AG08395 (cell line): ENCODE measurements around the gene SELENOF.
"Not testable (repeated sequence)": the region's sequence is repeated elsewhere in the genome, so short reads cannot be mapped to it uniquely, and the experiment has no call there.

Experiments
- DNase-seq: peaks from one replicate; pipeline ENCODE4 v3.0.0; 2012; ENCODE audit warnings: mixed read lengths, low spot score

Gene SELENOF

DNA sequence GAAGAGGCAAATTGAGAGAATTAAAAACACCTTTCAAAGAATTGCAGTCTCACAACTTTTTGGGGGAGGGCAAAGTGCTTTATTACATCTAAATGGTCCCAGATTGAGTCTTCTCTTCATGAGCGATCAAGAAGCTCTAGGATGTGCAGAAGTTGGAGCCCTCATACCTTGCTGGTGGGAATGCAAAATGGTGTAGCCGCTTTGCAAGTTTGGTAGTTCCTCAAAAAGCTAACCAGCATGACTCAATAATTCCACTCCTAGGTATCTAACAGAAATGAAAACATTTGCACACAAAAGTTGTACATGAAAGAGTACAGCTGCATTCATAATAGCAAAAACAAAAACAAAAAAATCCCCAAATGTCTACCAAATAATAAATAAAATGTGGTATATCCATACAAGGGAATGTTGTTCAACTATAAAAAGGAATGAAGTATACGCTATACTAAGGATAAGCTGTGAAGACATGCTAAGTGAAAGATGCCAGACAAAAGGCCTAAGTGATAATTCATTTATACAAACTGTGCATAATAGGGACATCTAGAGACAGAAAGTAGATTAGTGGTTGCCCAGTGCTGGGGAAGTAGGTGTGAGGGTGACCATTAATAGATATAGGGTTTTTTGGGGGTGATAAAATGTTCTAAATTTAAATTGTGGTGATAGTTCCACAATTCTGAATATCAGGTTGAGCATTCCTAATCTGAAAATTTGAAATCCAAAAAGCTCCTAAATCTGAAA, 55.2 kb downstream of the SELENOF start:
- no peak for DNase-seq

DNA sequence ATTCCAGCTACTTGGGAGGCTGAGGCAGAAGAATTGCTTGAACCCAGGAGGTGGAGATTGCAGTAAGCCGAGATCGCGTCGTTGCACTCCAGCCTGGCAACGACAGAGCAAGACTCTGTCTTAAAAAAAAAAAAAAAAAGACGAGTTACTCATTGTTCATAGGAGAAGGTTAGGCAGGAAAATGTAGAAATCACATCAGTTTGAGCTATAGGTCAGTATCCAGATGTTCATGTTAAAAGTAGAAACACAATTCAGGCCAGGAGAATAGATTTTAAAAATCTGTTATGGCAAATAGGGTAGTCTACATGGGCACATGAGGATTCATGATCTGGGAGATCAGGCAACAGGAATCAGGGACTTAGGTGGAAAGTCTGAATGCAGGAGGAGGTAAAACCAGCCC, 57.7 kb downstream of the SELENOF start:
- no peak for DNase-seq

DNA sequence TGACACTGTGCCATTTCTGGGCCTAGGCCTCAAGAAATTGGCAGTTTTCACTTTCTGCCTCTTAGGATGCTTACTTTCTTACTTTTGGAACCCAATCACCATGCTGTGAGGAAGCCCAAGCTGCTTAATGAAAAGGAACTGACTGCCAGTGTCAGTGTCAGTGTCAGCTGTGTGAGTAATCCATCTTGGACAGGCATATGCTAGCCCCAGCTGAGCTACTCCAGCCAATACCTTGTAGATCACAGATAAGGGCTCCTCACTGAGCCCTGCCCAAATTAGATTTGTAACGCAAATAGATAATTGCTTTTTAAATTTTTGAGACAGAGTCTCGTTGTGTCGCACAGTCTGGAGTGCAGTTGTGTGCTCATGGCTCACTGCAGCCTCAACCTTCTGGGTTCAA, 59.6 kb downstream of the SELENOF start:
- no peak for DNase-seq

DNA sequence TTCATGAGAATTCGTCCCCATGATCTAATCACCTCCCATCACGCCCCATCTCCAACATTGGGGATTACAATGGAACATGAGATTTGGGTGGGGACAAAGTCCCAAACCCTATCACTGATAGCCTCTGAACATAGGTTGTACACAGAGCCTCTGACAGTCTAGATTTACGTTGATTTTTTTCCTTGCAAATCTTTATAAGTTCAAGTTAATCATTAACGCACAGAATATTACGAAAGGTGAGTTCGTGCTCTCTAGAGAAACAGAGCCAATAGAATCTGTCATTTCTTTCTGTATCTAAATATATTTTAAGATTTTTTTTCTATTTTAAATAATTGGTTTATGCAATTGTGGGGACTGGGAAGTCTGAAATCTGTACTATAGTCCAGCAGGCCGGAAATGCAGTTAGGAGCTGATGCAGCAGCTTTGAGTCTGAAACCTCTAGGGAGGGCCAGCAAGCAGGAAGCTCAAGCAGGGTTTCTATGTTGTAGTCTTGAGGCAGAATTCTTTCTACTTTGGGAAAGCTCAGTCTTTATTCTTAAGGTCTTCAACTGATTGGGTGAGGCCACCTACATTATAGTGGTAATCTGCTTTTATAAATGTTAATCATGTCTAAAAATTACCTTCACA, 61.0 kb downstream of the SELENOF start:
- no peak for DNase-seq

DNA sequence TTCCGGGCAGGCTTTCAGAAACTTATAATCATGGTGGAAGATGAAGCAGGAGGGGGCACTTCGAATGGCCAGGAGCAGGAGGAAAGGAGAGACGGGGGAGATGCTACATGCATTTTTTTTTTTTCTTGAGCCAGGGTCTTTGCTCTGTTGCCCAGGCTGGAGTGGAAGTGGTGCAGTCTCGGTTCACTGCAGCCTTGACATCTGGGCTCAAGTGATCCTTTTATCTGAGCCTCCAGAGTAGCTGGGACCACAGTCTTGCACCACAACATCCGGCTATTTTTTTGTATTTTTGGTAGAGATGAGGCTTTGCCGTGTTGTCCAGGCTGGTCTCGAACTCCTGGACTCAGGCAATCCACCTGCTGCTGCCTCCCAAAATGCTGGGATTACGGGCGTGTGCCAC, 61.6 kb downstream of the SELENOF start:
- DNase-seq: no peak

DNA sequence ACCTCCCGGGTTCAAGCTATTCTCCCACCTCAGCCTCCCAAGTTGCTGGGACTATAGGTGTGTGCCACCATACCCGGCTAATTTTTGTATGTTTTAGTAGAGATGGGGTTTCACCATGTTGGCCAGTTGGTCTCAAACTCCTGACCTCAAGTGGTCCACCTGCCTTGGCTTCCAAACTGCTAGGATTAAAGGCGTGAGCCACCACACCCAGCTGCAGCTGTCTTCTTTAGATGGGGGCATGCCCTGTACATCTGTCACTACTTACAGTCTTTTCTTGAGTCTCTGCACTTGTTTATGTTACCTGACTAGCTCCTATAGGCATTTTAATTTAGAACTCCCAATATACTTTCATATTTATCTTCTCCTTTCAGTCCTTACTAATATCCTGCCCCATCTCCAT, 64.2 kb downstream of the SELENOF start:
- no peak for DNase-seq

DNA sequence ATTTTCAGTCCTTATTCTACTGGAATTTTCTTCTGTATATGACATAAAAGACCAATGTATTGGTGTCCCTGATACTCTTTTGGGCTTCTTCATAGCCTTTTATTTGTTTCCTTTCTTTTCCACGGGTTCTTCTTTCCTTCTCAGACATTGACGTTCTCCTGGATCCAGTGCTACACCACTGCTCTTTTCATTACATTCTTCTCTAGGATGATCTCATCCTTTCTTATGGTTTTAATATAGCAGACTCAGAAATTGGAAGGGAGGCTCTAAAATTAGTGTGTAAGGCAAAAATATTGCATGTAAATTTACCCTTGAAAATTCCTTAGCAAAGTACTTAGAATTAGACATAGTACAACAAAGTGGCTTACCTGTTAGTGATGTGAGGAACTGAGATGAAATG, 65.3 kb downstream of the SELENOF start:
- DNase-seq: no peak

DNA sequence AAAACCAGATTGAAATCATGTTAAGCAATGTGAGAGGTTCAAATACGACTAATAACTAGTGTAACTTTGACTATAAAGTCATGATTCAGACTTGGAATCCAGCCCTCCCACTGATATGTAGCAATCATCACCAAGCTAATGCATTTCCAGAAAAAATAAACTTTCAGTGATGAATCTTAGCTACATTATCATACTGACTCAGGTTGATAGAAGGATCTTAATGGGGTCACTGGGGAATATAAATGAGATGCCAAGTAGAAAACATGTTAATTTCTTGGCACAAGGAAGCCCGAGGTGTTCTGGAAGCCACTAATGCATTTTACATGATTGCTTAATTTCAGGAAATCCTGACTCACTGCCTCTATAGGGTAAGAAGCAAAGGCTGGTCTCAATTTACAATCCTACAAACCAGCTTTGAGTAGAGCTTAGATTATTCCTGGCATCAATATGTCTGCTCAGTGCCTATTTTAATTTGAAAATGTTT, 67.7 kb downstream of the SELENOF start:
- peak; percentile 61 for DNase-seq

DNA sequence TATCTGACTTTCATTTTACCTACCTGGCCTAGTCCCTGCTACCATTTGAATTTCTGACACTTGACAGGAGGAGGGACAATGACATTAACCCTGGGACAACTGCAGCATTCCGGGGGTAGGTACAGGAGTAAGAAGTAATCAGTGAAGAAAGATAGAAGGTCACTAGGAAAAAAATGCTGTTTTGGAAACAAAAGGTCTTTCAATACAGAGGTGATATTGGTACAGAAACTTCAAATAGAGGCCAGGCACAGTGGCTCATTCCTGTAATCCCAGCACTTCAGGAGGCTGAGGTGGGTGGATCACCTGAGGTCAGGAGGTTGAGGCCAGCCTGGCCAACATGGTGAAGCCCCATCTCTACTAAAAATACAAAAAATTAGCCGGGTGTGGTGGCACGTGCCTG, 68.4 kb downstream of the SELENOF start:
- DNase-seq: no peak

DNA sequence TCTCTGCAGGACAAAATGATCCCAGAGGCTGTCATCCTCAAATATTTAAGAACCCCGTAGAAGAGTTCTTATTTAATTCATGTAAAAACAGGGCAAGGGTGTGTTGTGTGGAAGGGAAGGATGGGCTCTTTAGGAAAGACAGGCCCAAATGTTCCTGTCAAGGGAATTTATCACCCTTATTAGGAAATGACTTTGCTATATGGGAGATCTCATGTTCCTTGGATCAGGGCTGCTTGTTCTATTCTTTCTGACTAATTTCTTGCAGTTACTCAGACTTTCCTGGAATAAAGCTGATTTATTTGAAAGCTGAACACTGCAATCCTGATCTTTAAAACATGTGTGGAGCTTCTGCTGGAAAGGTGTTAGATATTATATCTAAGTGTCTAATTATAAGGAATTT, 72.8 kb downstream of the SELENOF start:
- DNase-seq: no peak

DNA sequence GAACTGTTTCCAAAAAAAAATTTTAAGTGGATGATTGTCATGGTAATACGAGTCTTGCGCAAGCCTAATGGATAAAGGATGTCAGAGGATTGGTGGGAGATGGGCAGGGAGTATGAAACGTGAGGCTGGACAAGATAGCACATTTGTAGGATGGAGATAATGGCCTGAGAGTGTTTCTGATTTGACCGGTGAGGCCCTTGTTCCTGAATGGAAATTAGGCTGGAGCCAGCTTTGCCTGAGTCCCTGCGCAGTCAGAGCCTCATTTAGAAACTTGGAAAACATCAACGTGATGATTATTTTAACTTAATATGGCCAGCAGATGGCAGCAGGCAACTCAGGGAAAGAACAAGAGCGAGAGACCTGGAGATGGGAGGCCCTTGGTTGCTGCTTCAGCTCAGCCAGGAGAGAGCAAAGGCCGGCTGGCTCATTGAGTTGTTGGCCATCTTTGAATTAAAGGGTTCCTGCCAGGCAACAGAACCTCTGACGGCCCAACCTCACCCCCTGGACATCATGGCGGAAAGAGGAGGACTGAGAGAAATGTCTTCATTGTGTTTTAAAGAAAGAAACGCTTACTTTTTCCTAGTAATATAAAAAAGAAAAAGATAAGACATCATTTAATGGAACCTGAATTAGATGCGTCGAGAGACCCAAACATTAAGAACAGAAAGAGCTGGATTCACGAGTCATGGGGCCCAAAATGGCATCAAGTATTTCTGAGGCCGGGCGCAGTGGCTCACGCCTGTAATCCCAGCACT, 80.3 kb downstream of the SELENOF start:
- DNase-seq: peak; percentile 86

DNA sequence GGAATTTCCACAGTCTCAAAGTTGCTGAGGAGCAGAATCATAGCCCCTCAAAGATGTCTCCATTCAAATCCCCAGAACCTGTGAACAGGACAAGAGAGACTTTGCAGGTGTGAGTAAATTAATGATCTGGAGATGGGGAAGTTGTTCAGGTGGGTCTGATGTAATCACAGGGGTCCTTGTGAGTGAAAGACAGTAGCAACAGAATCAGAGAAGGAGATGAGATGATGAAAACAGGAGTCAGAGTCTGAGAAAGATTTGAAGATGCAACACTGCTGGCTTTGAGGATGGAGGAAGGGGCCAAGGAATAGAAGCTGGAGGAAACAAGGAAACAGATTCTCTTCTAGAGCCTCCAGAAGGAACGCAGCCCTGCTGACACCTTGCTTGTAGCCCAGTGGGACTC, 81.5 kb downstream of the SELENOF start:
- DNase-seq: no peak

DNA sequence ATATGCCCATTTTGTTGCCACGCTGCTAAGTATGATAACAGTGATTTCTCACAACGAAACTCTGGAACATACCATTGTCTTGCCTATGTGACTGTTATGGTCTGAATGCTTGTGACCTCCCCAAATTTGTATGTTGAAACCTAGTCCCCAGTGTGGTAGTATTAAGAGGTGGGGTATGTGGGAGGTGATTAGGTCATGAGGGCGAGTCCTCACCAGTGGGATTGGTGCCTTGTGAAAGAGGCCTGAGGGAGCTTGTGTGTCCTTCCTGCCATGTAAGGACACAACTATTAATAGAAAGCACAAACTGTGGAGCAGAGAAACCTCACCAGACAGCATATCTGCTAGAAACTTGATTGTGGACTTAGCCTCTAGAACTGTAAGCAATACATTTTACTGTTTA, 84.6 kb downstream of the SELENOF start:
- DNase-seq: no peak

DNA sequence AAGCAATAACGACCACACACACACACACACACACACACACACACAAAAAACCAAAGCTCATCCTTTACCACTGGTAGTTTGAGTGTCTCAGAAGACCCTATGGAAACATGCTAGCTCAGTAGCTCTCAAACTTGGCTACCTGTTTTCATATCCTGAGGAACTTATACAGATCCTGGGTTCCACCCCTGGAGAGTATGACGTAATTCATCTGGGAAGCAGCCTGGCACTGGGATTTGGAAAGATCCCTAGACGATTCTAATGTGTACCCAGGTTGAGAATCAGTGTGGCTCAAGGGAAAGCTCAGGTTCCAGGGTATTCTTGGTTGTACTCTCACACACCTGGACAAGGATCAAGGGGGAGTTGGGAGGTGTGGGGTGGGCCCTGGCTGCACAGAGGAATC, 85.9 kb downstream of the SELENOF start:
- DNase-seq: no peak

DNA sequence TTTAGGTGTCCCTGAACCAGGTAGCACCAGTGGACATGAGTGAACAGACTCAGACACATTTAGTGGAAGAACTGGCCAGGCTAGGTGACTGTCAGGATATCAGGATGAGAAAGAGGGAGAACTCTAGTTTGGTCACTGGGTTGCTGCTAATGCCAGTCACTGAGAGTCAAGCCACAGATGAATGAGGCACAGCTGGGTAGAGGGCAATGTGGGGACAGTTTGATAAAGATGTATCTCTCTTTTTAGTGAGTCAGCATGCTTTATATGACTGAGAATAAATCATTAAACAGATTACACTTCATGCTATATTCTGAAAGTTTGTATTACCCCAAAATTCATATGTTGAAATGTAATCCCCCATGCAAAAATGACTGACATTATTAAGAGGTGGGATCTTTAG, 87.1 kb downstream of the SELENOF start:
- DNase-seq: no peak

DNA sequence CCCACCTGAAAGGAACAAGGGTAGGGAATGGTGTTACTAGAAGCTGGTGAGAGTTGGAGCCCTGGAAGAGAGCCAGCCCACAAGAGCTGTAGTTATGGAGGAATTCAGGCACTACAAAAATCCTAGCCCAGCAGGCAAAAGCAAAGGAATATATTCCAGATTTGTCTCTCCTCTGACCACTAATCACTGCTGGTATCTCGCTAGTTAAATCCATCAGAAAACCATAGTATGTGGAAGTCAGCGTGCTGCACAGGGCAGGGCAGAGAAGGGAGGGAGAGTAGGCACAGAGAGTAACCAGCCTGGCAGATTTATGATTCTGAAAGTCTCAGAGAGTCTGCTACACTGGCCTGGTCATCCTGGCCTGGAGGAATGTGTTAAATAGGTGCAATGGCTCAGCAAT, 88.6 kb downstream of the SELENOF start:
- peak; percentile 42 for DNase-seq

DNA sequence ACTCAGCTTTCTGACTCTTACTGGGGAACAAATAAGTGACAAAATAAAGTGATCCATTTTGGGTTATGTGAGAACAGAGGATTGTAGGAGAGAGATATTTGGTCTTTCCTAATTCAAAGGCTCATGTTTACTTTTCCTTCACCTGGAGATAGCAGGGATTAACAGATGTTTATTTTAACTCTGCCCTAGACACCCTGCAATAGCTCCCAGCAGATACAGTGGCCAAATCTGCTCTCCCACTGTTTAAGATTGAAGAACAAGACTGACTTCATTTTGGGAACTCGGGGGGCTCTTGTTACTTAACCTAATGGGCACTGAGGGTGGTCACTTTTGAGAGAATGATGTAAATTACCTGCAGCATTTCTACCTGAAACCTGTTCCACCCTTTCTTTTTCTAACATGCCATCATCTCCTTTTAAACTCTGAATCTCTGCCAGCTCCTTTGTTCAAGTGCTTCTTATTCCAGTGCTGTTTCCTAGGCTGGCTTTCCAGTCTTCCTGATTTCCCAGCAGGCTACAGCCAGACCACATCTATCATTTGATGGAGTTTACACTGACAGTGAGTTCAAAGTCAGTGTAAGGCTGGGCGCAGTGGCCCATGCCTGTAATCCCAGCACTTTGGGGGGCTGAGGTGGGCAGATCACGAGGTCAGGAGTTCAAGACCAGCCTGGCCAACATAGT, 90.0 kb downstream of the SELENOF start:
- DNase-seq: no peak

DNA sequence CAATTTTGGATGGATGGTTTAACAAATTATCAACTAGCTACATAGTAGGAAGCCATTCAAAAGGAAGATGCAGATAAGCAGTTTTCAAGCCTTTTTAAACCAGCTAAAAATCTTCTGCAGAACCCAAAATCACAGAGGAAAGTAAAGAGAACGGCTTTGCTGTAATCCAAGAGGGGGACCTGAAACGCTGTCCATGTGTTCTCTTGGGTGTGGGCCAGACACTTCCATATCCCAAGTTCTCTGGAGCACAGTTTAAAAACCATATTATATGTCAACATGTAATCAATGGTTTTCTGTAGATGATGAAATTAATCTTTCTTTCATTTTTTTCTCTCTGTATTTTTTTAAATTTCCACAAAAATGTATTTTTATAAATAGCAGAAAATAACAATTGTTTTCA, 90.5 kb downstream of the SELENOF start:
- DNase-seq: no peak

DNA sequence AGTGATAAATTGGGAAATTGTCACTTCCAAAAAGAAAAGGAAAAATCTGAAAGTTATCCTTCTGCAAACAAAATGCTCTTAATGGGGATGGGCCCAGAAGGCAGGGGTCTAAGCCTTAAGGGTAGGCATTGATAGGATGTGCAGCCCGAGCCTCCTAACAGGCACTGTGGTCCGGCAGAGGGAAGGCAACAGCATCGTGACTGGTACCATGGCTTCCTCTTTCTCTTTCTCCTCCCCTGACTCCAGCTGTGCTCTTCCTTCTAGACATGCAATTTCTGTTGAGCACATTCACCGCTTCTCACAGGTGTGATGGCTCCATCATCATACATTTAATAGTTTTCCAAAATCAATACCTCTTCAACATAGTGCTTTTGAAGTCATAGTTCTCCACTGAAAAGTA, 91.5 kb downstream of the SELENOF start:
- no peak for DNase-seq

DNA sequence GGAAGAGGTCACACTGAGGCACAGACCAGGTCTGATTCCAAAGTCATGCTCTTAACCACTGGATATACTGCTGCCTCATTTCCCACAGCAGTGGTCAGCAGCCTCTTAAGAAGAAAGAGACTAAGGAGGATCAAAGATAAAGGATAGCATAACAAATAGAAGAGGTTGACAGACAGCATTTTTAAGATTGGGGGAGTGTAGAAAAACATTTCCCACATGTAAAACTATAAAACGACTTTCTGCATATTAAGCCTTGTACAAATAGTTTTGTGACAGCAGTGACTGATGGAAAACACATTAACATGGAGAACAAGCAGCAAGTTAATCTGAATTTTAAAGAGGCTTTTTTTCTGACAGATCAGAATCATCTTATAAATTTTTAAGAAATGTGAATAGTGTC, 92.0 kb downstream of the SELENOF start:
- DNase-seq: no peak

DNA sequence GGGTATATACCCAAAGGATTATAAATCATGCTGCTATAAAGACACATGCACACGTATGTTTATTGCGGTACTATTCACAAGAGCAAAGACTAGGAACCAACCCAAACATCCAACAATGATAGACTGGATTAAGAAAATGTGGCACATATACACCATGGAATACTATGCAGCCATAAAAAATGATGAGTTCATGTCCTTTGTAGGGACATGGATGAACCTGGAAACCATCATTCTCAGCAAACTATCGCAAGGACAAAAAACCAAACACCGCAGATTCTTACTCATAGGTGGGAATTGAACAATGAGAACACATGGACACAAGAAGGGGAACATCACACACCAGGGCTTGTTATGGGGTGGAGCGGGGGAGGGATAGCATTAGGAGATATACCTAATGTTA, 94.0 kb downstream of the SELENOF start:
- not testable (repeated sequence) for DNase-seq

DNA sequence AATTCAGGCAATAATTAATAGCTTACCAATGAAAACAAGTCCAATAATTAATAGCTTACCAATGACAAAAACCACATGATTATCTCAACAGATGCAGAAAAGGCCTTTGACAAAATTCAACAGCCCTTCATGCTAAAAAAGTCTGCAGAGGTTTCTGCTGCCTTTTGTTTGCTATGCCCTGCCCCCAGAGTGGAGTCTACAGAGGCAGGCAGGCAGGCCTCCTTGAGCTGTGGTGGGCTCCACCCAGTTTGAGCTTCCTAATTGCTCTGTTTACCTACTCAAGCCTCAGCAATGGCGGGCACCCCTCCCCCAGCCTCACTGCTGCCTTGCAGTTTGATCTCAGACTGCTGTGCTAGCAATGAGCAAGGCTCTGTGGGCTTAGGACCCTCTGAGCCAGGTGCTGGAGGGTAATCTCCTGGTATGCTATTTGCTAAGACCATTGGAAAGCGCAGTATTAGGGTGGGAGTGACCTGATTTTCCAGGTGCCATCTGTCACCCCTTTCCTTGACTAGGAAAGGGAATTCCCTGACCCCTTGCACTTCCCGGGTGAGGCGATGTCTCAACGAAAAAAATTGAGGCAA, 96.6 kb downstream of the SELENOF start:
- not testable (repeated sequence) for DNase-seq
